Measurements from ENCODE around the gene EXOC3L1. TPM values are rescaled to one million over a fixed set of nuclear protein-coding genes. Genes with fewer than 3 reads are reported as not detected.
A peak's percentile ranks its signal among the peaks of the same experiment; 100 is the strongest.

The EXOC3L1 gene
- polyA plus RNA-seq, 10 donors: 7.6 to 13.9 (median 9.9) TPM

GRCh38 chr16:67150047-67150832 is 39.7 kb downstream of the EXOC3L1 start:
- peak in 2 of 3 donors; percentile 88 to 94 for DNase-seq

GRCh38 chr16:67149276-67150046 is 40.5 kb downstream of the EXOC3L1 start:
- peak in 1 of 3 donors; percentile 40 for DNase-seq

- DNase-seq: peak in 1 of 3 donors; percentile 28
Observed at GRCh38 chr16:67148656-67149275, 41.2 kb downstream of the EXOC3L1 start.

- no peak for DNase-seq
Observed at GRCh38 chr16:67148221-67148620, 41.7 kb downstream of the EXOC3L1 start.

- no peak for DNase-seq
Observed at GRCh38 chr16:67147437-67148140, 42.3 kb downstream of the EXOC3L1 start.

- DNase-seq: no peak
Observed at GRCh38 chr16:67146523-67147357, 43.2 kb downstream of the EXOC3L1 start.

GRCh38 chr16:67145746-67146145 is 44.2 kb downstream of the EXOC3L1 start:
- no peak for DNase-seq

GRCh38 chr16:67144943-67145342 is 45.0 kb downstream of the EXOC3L1 start:
- no peak for DNase-seq

GRCh38 chr16:67142342-67142741 is 47.6 kb downstream of the EXOC3L1 start:
- DNase-seq: no peak

- no peak for DNase-seq
Observed at GRCh38 chr16:67141391-67141790, 48.5 kb downstream of the EXOC3L1 start.

GRCh38 chr16:67137605-67138004 is 52.3 kb downstream of the EXOC3L1 start:
- DNase-seq: no peak

Other genes starting within 250 kb of the EXOC3L1 start
- gene CES3, start 228.9 kb downstream of the EXOC3L1 start, polyA plus RNA-seq (ENCODE audit: insufficient read length in 10 of 10): under 1 TPM; 0.13 to 0.42 (median 0.30) TPM
- 1 to 10 TPM; 1.5 to 7.0 (median 2.9) TPM for gene CES4A, start 201.5 kb downstream of the EXOC3L1 start, polyA plus RNA-seq (ENCODE audit: insufficient read length in 10 of 10)
- 10 to 100 TPM; 36.8 to 59.8 (median 40.7) TPM for gene CBFB, start 161.0 kb downstream of the EXOC3L1 start, polyA plus RNA-seq (ENCODE audit: insufficient read length in 10 of 10)
- 10 to 100 TPM; 15.6 to 20.5 (median 18.9) TPM for gene PHAF1, start 80.2 kb downstream of the EXOC3L1 start, polyA plus RNA-seq (ENCODE audit: insufficient read length in 10 of 10)
- 10 to 100 TPM in 8 of 10 donors, 1 to 10 TPM in 2; 8.1 to 16.6 (median 11.5) TPM for gene B3GNT9, start 39.1 kb downstream of the EXOC3L1 start, polyA plus RNA-seq (ENCODE audit: insufficient read length in 10 of 10)
- 1 to 10 TPM; 2.4 to 8.4 (median 3.6) TPM for gene TRADD, start 30.2 kb downstream of the EXOC3L1 start, polyA plus RNA-seq (ENCODE audit: insufficient read length in 10 of 10)
- 1 to 10 TPM in 9 of 10 donors, under 1 TPM in 1; 0.96 to 3.4 (median 2.3) TPM for gene FBXL8, start 30.2 kb downstream of the EXOC3L1 start, polyA plus RNA-seq (ENCODE audit: insufficient read length in 10 of 10)
- gene HSF4, start 25.4 kb downstream of the EXOC3L1 start, polyA plus RNA-seq (ENCODE audit: insufficient read length in 10 of 10): 1 to 10 TPM; 1.5 to 8.6 (median 3.7) TPM
- gene NOL3, start 19.6 kb downstream of the EXOC3L1 start, polyA plus RNA-seq (ENCODE audit: insufficient read length in 10 of 10): 10 to 100 TPM; 14.6 to 36.6 (median 26.6) TPM
- 10 to 100 TPM; 12.5 to 26.5 (median 18.1) TPM for gene MATCAP1, start 6.2 kb downstream of the EXOC3L1 start, polyA plus RNA-seq (ENCODE audit: insufficient read length in 10 of 10)
- 10 to 100 TPM; 31.7 to 48.1 (median 41.0) TPM for gene E2F4, start 2.0 kb upstream of the EXOC3L1 start, polyA plus RNA-seq (ENCODE audit: insufficient read length in 10 of 10)
- 1 to 10 TPM in 6 of 10 donors, under 1 TPM in 4; 0.48 to 2.2 (median 1.2) TPM for gene ELMO3, start 9.0 kb upstream of the EXOC3L1 start, polyA plus RNA-seq (ENCODE audit: insufficient read length in 10 of 10)
- 10 to 100 TPM; 15.0 to 28.3 (median 19.5) TPM for gene TMEM208, start 37.0 kb upstream of the EXOC3L1 start, polyA plus RNA-seq (ENCODE audit: insufficient read length in 10 of 10)
- 10 to 100 TPM; 15.8 to 28.2 (median 18.6) TPM for gene FHOD1, start 57.3 kb upstream of the EXOC3L1 start, polyA plus RNA-seq (ENCODE audit: insufficient read length in 10 of 10)
- 1 to 10 TPM in 7 of 10 donors, under 1 TPM in 3; 0.72 to 1.6 (median 1.3) TPM for gene SLC9A5, start 58.8 kb upstream of the EXOC3L1 start, polyA plus RNA-seq (ENCODE audit: insufficient read length in 10 of 10)
- 10 to 100 TPM in 3 of 10 donors, 1 to 10 TPM in 7; 4.3 to 13.5 (median 7.5) TPM for gene PLEKHG4, start 89.4 kb upstream of the EXOC3L1 start, polyA plus RNA-seq (ENCODE audit: insufficient read length in 10 of 10)
- under 1 TPM; 0.05 to 0.36 (median 0.28) TPM for gene KCTD19, start 136.6 kb upstream of the EXOC3L1 start, polyA plus RNA-seq (ENCODE audit: insufficient read length in 10 of 10)
- 1 to 10 TPM in 1 of 10 donors, under 1 TPM in 9; 0.15 to 1.7 (median 0.30) TPM for gene LRRC36, start 136.7 kb upstream of the EXOC3L1 start, polyA plus RNA-seq (ENCODE audit: insufficient read length in 10 of 10)
- gene TPPP3, start 203.4 kb upstream of the EXOC3L1 start, polyA plus RNA-seq (ENCODE audit: insufficient read length in 10 of 10): 100 to 1,000 TPM; 305 to 544 (median 455) TPM
- gene ZDHHC1, start 226.3 kb upstream of the EXOC3L1 start, polyA plus RNA-seq (ENCODE audit: insufficient read length in 10 of 10): 10 to 100 TPM; 15.6 to 24.9 (median 18.8) TPM
- 10 to 100 TPM in 4 of 10 donors, 1 to 10 TPM in 6; 3.8 to 13.3 (median 8.1) TPM for gene HSD11B2, start 241.0 kb upstream of the EXOC3L1 start, polyA plus RNA-seq (ENCODE audit: insufficient read length in 10 of 10)

Measured in muscle of back (tissue), 11 donors.